Suprapubic skin (tissue), 3 donors: ENCODE data around the gene PNMA6E.

Experiments
- EP300 ChIP-seq: sonication (generic); formaldehyde crosslinking; IDR thresholded peaks from one replicate; pipeline ENCODE4 v1.6.1; 2017; ENCODE audit warnings: antibody characterized with exemption
- POLR2A ChIP-seq, 2 donors: fragments of 450-650 bp; IDR thresholded peaks; one replicate each; pipeline ENCODE4 v1.6.1; 2017; ENCODE audit warnings: antibody characterized with exemption in 2 of 2, mild to moderate bottlenecking in 2 of 2, moderate library complexity in 2 of 2
- TF ChIP-seq, protein P1 (sequence below), 2 donors: fragments of 200-600 bp in 1 of 2; fragments of 450-650 bp in 1 of 2; sonication (generic) in 1 of 2; IDR thresholded peaks; one replicate each; pipeline ENCODE4 v1.5.1; 2016 to 2019; ENCODE audit warnings: antibody characterized with exemption in 2 of 2, mild to moderate bottlenecking in 1 of 2, moderate library complexity in 1 of 2

DNA sequence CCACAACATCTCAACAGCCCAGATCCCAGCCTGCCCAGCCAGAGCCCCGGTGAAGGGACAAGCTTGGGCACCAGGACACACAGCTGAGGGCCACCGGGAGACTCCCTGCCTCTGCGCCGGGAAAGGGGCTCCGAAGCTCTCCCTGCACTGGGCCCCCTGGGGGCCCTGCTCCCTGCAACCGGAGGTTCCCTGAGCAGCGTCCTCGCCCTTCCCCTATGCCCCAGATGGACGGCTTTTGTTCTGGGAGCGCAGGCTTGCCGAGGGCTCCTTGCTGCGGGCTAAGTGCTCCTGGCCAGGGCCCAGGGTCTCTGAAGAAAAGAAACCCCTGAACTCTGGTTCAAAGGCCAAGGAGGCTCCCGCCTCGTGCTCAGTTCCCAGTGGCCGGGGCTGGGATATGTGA is 9.2 kb upstream of the PNMA6E start:
- TF ChIP-seq POLR2A (IDR thresholded peaks at IDR 0.05) (no peak), EP300 (no peak)
- TF ChIP-seq, protein P1, sequence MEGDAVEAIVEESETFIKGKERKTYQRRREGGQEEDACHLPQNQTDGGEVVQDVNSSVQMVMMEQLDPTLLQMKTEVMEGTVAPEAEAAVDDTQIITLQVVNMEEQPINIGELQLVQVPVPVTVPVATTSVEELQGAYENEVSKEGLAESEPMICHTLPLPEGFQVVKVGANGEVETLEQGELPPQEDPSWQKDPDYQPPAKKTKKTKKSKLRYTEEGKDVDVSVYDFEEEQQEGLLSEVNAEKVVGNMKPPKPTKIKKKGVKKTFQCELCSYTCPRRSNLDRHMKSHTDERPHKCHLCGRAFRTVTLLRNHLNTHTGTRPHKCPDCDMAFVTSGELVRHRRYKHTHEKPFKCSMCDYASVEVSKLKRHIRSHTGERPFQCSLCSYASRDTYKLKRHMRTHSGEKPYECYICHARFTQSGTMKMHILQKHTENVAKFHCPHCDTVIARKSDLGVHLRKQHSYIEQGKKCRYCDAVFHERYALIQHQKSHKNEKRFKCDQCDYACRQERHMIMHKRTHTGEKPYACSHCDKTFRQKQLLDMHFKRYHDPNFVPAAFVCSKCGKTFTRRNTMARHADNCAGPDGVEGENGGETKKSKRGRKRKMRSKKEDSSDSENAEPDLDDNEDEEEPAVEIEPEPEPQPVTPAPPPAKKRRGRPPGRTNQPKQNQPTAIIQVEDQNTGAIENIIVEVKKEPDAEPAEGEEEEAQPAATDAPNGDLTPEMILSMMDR (IDR thresholded peaks at IDR 0.05) = no peak
